ENCODE measurements around the gene AHCYL1. TPM values are rescaled to one million over a fixed set of nuclear protein-coding genes. Genes with fewer than 3 reads are reported as not detected.
A peak's percentile ranks its signal among the peaks of the same experiment; 100 is the strongest.

AHCYL1 gene
- total RNA-seq, 1 experiment from 2014 or later, result 89.0 TPM

GRCh38 chr1:109988349-109988914, 3.9 kb downstream of the AHCYL1 start:
- no peaks in the 10 kb centered on the region for H3K27me3 Mint-ChIP-seq (ENCODE audit: low read depth)
- H4K20me1 ChIP-seq (ENCODE audit: control insufficient read depth, insufficient read depth, insufficient read length), result no peaks in the 10 kb centered on the region
- DNase-seq, result no peak
- peaks cover 3 to 13% (median 7%) of the 10 kb centered on the region in 3 experiments; a peak in 5 of 7 replicates for H3K36me3 Mint-ChIP-seq (ENCODE audit: insufficient read depth in 1 of 3, low read depth in 3 of 3)
- H2BK5ac ChIP-seq (ENCODE audit: insufficient read length, low read length), result no peak overlapping the region
- TF ChIP-seq CTCF (conservative IDR thresholded peaks at IDR 0.05), result no peak
- no CpG with 5 or more reads among the region's 3 CpGs for WGBS (ENCODE audit: extremely low coverage, insufficient read length, low lambda C conversion rate)
- no peak overlapping the region for H3K9ac ChIP-seq (ENCODE audit: extremely low read depth, insufficient read length, low read length)
- no peak overlapping the region for H3K27ac ChIP-seq (ENCODE audit: insufficient read length, low read depth, low read length)
- H3K4me3 Mint-ChIP-seq, result no peak overlapping the region
- no peak overlapping the region for H3K18ac ChIP-seq (ENCODE audit: insufficient read length, low read depth, low read length)
- no peaks in the 10 kb centered on the region for H3K27me3 ChIP-seq (ENCODE audit: insufficient read depth, low read length)
- 0 out of 7 replicates have a peak overlapping the region, but pooled peaks of 1 of the 3 experiments have one; percentile 24 for H3K27ac Mint-ChIP-seq
- no peak overlapping the region for H4K8ac ChIP-seq (replicated peaks; ENCODE audit: insufficient read length, low read depth, low read length)
- H2AK5ac ChIP-seq (ENCODE audit: insufficient read length, low read length), result no peak overlapping the region
- H3T11ph ChIP-seq (ENCODE audit: low read length), result no peak overlapping the region
- no peak overlapping the region for H3K4me2 ChIP-seq (ENCODE audit: insufficient read depth, insufficient read length, low read length)
- H2BK12ac ChIP-seq (ENCODE audit: insufficient read length, low read depth, low read length), result no peak overlapping the region
- no peak overlapping the region for H2BK120ac ChIP-seq (ENCODE audit: low read depth, low read length, poor library complexity, severe bottlenecking)
- peaks cover 5% of the 10 kb centered on the region; the same call in 1 of the 2 replicates for H3K4me1 ChIP-seq (ENCODE audit: insufficient read depth, low read length)
- no peak overlapping the region for H3K14ac ChIP-seq (ENCODE audit: insufficient read depth, low read length)
- H3K4ac ChIP-seq (ENCODE audit: low read depth, low read length), result no peak overlapping the region
- no peak overlapping the region for H4K5ac ChIP-seq (ENCODE audit: insufficient read length, low read depth, low read length)
- H2AFZ ChIP-seq (ENCODE audit: low read length), result no peak overlapping the region
- H3K79me1 ChIP-seq (ENCODE audit: insufficient read depth, low read depth, low read length, poor library complexity, severe bottlenecking), result peaks cover 4% of the 10 kb centered on the region
- no peak overlapping the region for H3K56ac ChIP-seq (ENCODE audit: insufficient read length, low read depth, low read length)
- H3K9me3 Mint-ChIP-seq, result no peaks in the 10 kb centered on the region
- no peak overlapping the region for H2BK20ac ChIP-seq (ENCODE audit: low read depth, low read length, poor library complexity, severe bottlenecking)
- H4K91ac ChIP-seq (ENCODE audit: insufficient read length, low read depth, low read length), result no peak overlapping the region
- no peak overlapping the region for H2BK15ac ChIP-seq (ENCODE audit: low read depth, low read length)
- H3K23ac ChIP-seq (ENCODE audit: insufficient read length, low read depth, low read length), result no peak overlapping the region
- no peaks in the 10 kb centered on the region for H3K9me3 ChIP-seq (ENCODE audit: control insufficient read depth, low read depth, low read length)
- H3K4me1 Mint-ChIP-seq, result peaks cover 29 to 39% of the 10 kb centered on the region in 2 experiments
- H3K79me2 ChIP-seq (ENCODE audit: insufficient read depth, low read length), result peaks cover 14% of the 10 kb centered on the region; the same call in 1 of the 2 replicates
- H3K23me2 ChIP-seq (ENCODE audit: insufficient read length, low read depth, low read length, poor library complexity, severe bottlenecking), result peaks cover 5% of the 10 kb centered on the region

All from H9 (cell line).